NCI-H1417 (cell line): Measurements from ENCODE around the gene CCDC17.

Experiments used
- DNase-seq, 3 experiments: peaks; one replicate each; lab custom pipeline; 2025; lab: John Stamatoyannopoulos, UW

Gene CCDC17

DNA sequence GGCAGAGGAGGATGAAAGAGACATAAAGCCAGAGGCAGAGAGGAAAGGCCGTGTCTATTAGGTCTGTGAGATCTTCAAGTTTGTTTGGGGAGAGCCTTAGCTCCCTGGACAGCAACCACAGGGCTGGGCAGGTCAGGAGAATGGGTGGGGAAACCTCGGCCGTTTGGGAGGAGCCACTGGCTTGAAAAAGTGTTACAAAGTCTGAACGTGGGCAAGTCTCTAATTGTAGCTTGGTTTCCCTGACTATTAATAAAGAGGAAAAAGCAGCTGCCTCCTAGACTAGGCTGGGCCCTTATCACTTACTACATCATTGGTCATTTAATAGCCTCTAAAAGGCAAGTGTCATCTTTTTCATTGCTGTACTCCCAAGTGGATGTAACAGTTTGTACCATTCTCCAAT lies at the start of gene CCDC17:
TSS of gene CCDC17 (minus strand) at position 83 of the 400 bp plus-strand sequence. CDS start 145 bp downstream, outside the sequence.
- DNase-seq = no peak

DNA sequence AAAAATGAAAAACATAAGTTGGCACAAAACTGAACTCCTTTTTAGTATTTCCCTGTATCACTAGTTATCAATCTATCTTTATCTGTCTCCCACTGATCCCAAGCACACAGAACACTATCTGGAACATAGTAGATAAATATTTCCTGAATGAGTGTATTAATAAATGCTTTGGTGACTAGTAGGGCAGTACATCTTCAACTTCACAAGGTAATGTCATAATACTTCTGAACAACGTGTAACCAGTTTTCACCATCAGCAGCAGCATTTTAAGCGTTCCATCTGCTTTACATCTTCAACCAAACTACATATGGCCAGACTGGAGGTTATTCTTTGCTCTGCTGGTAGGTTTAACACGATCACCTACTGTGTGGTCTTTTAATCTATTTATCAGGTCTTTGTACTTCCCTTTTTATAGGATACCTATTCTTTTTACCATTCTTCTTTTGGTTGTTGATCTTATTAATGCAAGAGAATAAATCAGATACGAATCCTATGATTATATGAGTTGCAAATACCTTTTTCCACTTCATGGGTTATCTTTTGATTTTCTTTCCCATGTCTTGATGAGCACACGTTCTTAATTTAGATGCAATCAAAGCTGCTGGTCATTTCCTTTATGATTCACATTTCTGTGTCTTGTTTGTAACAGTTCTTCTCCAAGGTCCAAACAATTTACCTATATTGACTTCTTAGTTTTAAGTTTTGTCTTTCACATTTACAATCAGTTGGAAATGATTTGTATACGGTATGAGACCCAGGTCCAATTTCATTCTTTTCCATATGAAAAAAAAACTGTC lies 46.2 kb upstream of the CCDC17 start:
- no peak for DNase-seq

DNA sequence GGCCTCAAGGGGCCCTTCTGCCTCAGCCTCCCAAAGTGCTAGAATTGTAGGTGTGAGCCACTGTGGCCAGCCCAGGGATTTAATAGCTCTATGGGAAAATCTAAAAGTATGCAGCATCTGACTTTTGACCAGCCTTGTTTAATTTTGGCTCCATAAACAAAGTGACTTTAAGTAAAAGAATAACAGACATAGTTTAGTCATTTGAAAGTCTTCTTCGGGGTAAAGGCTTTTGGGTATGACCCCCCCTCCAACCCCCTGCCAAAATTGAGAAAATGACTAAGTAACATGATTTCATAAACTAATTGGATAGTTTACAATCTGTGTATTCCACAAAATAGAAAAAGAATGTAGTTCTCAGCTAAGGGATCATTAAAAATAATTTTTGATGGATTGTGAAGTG lies 45.5 kb upstream of the CCDC17 start:
- DNase-seq = no peak

DNA sequence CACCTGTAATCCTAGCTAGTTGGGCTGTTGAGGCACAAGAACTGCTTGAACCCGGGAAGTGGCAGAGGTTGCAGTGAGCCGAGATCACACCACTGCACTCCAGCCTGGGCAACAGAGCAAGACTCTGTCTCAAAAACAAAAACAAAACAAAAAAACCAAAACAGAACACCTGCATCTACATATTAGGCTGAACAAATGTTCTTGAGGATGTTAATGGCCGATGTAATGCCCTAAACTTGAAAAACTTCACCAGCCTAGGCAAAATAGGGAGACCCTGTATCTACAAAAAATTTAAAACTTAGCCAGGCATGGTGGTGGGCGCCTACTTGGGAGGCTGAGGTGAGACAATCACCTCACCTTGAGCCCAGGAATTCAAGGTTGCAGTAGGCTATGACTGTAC lies 44.7 kb upstream of the CCDC17 start:
- DNase-seq = no peak

DNA sequence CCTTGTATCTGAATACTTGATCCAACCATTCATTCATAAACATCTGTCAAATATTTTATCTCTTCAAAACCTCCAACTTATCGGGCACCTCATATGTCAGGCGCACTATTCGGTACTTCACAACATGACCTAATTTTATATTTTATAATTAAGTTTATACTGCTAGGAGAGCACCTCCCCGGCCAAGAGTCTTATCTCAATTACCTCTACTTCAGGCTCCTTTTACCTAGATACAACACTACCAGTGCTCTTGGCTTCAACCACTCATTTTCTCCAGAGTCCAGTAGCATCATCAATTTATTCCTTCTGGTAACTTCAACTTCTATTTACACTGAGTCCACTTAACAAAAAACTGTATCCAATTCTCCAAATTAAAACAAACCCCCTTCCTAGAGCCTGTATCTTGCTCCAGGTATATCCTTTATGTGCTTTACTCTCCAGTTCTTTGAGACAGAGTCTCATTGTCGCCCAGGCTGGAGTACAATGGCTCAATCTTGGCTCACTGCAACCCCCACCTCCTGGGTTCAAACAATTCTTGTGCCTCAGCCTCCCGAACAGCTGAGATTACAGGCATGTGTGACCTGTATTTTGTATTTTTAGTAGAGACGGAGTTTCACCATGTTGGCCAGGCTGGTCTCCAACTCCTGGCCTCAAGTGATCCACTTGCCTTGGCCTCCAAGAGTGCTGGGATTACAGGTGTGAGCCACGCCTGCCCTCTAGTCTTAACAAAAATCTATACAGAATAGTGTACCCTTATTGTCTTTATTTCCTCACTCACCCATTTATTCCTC lies 43.7 kb upstream of the CCDC17 start:
- DNase-seq = no peak

DNA sequence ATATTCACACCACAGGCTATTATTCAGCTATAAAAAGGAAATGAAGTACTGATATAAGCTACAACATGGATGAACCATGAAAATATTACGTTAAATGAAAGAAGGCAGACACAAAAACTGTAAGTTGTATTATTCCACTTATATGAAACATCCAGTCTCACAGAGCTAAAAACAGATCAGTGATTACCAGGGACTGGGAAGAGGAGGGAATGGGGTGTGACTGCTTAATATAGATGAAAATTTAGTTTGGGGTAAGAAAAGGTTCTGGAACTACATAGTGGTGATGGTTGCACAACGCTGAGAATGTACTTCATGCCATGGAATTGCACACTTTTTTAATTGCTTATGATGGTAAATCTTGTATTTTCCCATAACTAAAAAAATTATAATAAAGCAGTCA lies 43.0 kb upstream of the CCDC17 start:
- DNase-seq = no peak

DNA sequence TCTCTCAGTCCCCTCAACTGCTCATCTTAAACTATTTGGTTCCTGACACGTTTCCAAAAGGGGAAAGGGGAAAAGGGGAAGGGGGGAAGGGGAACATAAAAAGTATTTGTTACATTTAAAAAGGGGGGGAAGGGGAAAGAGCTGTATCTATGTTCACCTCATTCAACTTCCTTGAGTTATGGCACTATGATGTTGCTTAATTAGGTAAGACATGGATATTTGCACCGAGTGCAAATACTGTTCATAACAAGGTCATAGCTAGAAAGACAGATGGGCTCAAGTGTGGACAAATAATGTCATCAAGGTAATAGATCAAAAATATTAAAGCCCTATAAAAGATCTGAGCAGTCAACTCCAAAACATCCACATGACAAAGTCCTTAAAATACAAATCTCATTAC lies 36.5 kb upstream of the CCDC17 start:
- no peak for DNase-seq

DNA sequence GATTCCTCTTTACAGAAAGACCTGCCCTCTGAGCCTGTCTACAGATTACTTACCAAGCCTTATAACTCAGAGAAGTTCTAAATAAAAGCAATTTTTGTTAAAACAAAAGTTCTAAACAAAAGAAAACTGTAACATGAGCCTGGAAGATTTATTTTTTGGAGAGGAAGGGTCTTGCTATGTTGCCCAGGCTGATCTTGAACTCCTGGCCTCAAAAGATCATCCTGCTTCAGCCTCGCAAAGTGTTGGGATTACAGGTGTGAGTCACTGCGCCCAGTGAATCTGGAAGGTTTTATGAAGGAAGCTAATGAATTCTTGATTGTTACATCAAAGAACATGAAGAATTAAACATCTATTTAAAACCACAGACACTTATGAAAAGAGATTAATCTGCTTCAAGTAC lies 35.4 kb upstream of the CCDC17 start:
- no peak for DNase-seq

DNA sequence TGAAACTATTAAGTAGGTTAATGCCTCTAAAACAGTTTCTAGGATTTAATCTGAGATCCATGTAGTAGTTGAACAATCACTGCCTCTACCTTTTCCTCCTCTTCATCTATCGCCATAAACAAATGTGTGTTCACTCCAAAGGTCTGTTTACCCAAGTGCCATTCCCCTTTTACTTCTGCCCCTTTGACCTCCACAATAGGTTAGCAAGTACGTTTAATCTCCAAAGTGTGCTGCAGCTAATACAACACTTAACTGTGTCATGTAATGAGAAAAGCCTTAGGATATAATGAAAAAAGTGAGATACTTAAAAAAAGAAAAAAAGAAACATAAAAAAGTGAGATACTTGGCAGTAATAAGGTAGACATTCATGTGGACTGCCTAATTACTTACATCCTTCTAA lies 34.3 kb upstream of the CCDC17 start:
- no peak for DNase-seq

DNA sequence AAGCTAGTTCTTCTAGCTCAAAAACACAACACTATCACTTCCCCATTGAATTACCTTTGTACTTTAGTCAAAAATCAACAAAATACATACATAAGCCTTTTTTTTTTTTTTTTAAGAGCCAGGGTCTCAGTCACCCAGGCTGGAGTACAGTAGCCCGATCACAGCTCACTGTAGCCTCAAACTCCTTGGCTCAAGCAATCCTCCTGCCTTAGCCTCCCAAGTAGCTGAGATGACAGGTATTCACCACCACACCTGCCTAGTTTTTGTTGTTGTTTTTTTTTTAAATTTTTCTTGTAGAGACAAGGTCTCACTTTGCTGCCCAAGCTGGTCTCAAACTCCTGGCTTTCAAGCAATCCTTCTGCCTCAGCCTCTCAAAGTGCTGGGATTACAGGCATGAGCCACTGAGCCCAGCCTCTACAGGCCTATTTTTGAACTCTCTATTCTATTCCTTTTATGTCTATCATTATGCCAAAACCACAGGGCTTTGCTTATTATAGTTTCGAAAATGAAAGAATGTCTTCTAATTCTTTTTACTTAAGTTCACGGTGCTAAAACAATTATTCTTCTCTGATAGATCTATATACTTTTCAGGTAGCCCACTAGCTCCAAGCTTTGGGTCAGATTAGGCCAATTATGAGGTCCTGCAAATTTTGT lies 32.8 kb upstream of the CCDC17 start:
- DNase-seq = no peak

DNA sequence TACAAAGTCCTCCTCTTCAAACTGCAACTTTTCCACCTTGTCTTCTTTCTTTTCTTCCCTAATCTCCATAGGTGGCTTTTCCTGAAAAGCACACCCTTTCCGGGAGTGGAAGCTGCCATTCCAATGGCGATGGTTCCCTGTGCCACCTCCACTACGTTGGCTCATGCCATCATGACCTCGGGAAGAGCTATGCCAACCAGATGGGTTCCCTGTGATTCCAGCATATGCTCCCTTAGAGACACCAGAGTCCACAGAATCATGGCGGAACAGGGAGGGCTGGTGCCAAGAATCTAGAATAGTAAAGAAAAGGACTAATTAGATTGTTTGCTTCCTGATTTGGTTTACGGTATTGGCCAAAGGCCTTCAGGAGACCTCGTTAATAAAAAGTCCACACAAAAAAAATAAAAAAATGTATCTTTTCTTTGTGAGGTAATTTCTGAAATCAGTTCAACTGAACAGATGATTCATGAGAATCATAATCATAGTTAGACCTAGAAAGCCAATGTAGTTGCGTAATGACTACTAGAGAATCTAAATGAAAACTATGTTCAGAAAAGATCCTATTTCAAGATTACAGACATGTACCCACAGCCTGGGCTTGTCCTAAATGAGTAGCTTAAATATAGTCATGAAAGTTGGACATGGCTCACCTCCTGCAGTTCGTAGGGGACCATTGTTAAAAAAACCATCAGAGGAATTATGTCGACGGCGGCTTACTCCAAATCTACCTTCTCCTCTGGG lies 30.9 kb upstream of the CCDC17 start:
- DNase-seq = no peak

DNA sequence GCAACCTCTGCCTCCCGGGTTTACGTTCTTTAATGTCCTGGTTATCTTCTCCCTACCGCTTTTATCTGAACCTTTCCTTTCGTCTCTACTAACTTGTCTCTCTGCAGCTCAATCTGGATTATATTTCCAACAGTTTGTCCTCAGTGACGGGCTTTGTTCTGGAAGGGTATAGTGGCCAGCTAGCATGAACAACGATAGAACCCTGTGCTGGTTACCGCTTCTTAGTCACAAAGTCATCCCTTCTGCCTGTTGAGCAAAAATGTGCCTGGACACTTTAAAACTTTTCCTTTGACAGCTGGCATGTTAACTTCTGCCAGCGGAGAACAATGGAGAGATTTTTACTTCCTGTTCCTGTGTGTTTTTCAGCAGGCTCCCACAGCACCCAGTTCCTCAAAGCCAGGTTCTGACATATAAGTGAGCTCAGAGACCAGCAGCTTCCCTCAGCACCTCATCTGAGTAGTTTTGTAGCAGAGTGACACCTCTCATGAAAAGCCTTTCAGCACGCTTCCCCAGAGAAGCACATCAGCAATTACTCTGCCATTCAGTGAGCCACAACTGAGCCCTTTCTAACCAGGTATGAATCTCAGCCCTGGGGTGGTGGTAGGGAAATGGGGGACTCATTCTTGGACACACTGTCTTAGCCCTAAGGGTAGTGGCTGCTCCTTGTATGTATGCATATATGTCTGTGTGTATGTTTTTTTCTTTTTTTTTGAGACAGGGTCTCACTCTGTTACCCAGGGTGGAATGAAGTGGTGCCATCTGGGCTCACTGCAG lies 23.6 kb upstream of the CCDC17 start:
- DNase-seq = no peak

DNA sequence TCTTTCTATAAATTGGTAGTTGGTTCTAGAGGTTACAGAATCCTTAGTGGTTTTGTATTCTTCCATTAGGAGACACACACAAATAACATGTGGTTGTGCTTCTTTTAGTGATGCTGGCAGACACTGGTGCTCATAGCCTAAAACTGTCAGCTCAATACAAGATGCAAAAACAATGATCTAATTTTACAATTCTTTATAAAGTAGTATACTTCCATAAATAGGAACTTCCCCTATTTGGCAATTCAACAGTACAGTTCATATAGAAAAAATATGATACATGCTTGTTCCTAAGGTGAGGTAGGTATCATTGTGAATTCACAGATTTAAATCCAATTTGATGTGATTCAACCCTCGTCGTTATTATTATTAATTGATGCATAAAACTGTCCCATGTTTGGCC lies 20.8 kb upstream of the CCDC17 start:
- no peak for DNase-seq

DNA sequence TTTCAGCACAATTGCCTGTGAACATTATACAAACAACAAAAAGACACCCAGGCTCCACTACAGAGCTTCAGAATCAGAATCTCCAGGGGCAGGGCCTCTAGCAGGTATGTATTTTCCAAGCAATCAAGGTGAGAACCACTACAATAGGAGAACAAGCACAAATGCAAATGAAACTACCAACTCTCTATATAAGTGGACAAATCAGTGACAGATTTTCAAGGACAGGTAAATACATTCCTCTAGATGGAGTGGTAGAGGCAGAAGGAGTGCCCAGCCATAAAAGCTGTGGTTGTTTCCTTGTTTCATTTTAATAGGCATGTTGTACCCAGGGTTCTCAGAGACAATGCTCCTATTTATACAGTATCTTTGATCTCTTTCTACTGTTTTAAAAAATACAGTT lies 20.1 kb upstream of the CCDC17 start:
- DNase-seq = peak in 1 of 3 experiments; percentile 13

DNA sequence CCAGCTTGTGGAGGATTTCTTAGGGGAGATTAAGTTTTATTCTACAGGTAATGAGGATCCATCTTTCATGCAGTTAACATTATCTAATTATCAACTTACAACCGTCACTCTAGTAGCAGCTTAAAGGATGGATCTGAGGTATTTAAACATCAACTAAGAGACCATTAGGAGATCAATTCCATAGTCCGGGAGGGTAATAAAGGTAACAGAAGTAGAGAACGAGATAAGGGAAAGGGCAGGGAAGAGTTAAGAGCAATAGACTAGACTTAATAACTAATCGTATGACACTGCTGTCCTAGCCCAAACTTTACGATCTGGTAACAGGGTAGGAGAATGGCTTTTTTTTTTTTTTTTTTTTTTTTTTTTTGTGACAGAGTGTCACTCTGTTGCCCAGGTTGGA lies 19.5 kb upstream of the CCDC17 start:
- no peak for DNase-seq

DNA sequence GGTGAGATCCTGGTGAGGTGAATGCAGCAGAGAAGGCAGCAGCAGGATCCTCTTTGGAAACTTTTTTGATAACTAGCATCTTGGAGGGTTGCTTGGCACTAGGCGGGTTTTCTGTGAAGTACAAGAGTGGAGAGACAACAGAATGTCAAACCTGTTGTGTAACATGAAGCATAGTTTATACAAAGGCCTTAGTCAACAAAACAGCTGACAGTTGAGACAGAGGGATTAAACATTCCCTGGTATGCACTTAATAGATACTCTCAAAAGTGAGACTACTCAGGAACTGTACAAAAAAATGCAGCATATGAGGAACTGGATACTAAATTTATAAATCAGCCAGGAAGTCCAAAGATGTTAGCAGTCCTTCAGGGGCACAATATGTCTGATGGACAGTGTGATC lies 16.4 kb upstream of the CCDC17 start:
- DNase-seq = no peak

DNA sequence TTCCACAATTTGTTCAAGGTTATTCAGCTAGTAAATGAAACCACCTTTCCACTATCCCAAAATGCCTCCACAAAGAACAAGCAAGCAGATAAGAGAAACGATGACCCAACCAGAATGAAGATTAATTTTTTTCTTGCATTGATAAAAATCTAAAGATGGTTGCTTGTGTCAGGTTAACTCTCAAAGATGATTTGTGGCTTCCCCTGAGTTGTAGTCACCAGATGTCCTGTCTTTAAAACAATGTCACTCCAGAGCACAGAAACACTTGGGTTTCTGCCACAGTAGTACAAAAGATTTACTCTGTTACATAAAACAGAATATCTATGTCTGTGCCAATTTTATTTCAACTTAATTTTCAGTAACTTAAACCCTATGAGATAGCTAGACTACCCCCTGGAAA lies 11.4 kb upstream of the CCDC17 start:
- no peak for DNase-seq

DNA sequence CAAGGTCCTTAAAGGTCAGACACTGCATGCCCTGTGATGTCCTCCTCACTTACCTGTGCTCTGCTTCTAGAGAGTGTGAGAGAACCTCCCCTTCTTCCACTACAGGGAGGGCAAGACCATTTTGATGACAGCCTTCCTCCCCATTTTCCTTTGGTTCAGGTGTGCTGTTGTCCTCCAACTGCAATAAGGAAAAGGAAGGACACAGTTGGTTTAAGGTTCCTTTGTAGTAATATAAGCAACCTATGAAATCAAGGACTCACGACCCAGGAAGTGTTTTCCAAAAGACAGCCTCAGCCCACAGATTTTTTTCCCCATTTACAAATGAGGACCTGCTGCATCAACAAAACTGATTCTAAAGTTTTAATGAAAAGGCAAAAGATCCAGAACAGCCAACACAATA lies 6.6 kb upstream of the CCDC17 start:
- DNase-seq = no peak

DNA sequence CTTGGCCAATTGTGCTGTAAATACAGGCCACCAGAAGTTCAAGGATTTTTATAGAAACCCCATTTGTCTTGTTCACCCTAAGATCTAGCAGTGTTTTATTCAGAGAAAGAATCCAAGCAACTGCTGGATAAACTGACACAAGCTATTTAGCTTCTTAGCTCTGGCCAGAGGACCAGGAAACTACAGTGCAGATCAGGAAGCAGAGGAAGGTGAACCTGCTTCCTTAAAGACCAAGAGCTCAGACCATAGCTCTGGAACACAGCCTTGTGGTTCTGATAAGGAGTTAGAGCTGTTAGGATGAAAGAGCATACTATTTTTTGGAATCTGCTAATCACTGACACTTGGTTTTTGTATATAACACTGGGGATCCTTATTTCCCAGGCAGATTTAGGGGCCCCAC lies 5.2 kb upstream of the CCDC17 start:
- no peak for DNase-seq

DNA sequence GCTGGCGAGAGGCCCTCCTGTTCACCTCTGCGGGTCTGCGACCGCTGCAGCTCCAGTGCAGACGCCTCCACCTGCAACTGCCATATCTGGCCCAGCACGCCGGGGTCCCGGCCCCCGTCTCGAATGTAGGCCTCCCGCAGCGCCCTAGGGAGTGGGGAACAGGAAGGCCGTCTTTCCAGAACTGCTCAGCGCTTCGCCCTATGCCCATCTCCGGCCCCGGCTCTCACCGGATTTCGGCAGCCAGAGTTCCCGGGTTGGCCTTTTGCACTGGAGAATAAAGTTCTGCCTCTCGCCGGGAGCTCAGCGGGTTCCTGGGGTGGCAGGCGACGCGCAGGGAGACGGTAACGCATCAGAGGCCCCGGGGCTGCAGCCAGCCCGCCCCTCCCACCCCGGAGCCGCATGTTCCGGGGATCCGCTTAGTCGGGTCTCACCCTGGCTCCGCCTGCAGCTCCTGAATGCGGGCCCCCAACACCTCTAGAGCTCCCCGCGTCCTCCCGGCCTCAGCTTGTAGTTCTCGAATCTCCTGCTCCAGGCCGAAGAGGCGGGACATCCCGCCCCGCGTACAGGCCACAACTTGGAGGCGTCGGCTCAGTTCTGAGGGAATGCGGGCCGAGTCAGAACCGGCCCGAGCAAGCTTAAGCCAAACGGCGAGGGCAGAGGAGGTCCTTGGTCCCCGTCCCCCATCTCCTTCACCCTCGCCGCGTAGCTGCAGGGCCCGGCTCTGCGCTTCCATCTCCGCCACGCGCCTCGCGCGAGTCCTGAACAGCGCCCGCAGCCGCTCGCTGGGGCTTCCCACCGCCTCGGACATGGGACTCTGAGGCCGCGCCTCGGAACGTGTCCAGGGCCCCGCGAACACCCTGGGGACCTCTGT lies 1.1 kb downstream of the CCDC17 start:
- no peak for DNase-seq
